Smooth muscle cell of the brain vasculature (primary cell): ENCODE data around the gene NEIL3.
A peak's percentile ranks its signal among the peaks of the same experiment; 100 is the strongest.

Experiments
- DNase-seq: peaks from one replicate; pipeline ENCODE4 v3.0.0-alpha.2; 2012; ENCODE audit warnings: low read depth, low spot score

The NEIL3 gene

GRCh38 chr4:177309522-177310371, at the start of gene NEIL3:
Gene NEIL3 (plus strand): TSS chr4:177309874. CDS start chr4:177309954, 80 bp downstream.
- peak; percentile 80 for DNase-seq

GRCh38 chr4:177263818-177264217, 45.9 kb upstream of the NEIL3 start:
- DNase-seq: no peak

- DNase-seq: no peak
Observed at GRCh38 chr4:177264788-177265422, 44.8 kb upstream of the NEIL3 start.

- DNase-seq: no peak
Observed at GRCh38 chr4:177265729-177266128, 43.9 kb upstream of the NEIL3 start.

- DNase-seq: no peak
Observed at GRCh38 chr4:177266506-177266905, 43.2 kb upstream of the NEIL3 start.

GRCh38 chr4:177267911-177268310, 41.8 kb upstream of the NEIL3 start:
- no peak for DNase-seq

- no peak for DNase-seq
Observed at GRCh38 chr4:177271091-177271490, 38.6 kb upstream of the NEIL3 start.

GRCh38 chr4:177271915-177272766, 37.5 kb upstream of the NEIL3 start:
- DNase-seq: no peak

GRCh38 chr4:177275999-177276398, 33.7 kb upstream of the NEIL3 start:
- DNase-seq: no peak

- peak; percentile 18 for DNase-seq
Observed at GRCh38 chr4:177281351-177281909, 28.2 kb upstream of the NEIL3 start.

- no peak for DNase-seq
Observed at GRCh38 chr4:177282284-177282835, 27.3 kb upstream of the NEIL3 start.

GRCh38 chr4:177283167-177283566, 26.5 kb upstream of the NEIL3 start:
- no peak for DNase-seq

- DNase-seq: no peak
Observed at GRCh38 chr4:177285953-177286352, 23.7 kb upstream of the NEIL3 start.

GRCh38 chr4:177287255-177287654, 22.4 kb upstream of the NEIL3 start:
- no peak for DNase-seq

GRCh38 chr4:177288335-177288734, 21.3 kb upstream of the NEIL3 start:
- DNase-seq: no peak

GRCh38 chr4:177290780-177291179, 18.9 kb upstream of the NEIL3 start:
- DNase-seq: no peak

- no peak for DNase-seq
Observed at GRCh38 chr4:177292171-177292570, 17.5 kb upstream of the NEIL3 start.

GRCh38 chr4:177293208-177294033, 16.3 kb upstream of the NEIL3 start:
- no peak for DNase-seq

- no peak for DNase-seq
Observed at GRCh38 chr4:177297785-177298391, 11.8 kb upstream of the NEIL3 start.

- no peak for DNase-seq
Observed at GRCh38 chr4:177301126-177301639, 8.5 kb upstream of the NEIL3 start.
